HG02678 (cell line): ENCODE results near the gene VAV2.

Experiments used
- ATAC-seq: cut with Tn5 transposase; IDR thresholded peaks from one replicate; pipeline ENCODE4 v1.9.1; 2021; ENCODE audit warnings: mild to moderate bottlenecking, moderate library complexity; ENCODE audit not compliant: unreplicated experiment

VAV2 gene

DNA sequence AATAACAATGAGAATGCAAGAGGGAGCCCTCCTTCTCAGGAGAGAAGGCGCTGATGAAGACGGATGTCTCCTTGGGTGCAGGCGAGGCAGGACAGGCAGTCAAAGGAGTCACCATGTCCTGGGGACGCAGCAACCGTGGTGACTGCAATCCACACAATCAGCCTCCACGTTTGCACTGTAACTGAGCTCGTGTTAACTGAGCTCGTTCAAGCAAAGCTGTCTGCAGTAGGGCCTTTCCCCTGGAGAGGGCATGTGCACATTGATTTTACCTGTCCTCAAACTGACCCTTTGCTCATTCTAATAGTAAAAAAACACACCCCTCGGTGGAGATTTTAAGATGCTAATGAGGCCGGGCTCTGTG lies 256.7 kb downstream of the VAV2 start:
- no peak for ATAC-seq

DNA sequence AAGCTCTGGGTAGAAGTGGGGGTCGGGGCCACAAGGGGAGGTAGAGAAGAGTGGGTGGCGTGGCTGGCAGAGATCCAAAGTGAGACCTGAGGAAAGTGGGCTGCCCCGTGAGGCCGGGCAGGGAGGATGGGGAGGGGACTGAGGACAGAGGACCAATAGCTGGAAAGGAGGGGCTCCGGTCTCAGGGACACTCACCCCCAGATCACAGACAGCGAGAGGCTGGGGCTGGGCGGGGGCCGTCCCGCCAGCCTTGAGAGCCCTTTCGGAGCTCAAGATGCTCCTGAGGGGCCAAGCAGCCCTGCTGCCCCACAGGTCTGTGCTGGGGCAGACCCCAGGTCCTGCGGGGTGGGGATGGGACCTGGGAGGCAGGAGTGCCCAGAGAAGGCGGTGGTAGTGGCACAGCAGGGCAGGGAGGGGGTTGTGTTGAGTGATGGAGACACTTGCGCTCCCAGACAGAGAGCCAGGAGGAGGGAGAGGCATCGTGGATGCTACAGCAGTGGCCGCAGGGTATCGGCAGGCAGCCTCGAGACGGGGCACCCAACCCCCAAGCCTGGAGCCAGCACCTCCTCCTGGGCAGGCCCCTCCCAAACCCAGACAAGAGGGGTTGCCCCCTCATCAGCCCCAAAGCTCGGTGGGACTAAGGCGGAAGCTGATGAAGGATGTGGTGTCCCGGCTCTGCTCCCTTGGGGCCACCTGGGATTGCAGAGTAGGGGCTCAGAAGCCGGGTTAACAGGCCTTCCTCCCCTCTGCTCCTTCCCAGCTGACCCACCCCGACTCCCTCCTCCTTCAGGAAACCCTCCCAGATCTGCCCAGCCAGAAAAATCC lies 257.3 kb downstream of the VAV2 start:
- no peak for ATAC-seq

DNA sequence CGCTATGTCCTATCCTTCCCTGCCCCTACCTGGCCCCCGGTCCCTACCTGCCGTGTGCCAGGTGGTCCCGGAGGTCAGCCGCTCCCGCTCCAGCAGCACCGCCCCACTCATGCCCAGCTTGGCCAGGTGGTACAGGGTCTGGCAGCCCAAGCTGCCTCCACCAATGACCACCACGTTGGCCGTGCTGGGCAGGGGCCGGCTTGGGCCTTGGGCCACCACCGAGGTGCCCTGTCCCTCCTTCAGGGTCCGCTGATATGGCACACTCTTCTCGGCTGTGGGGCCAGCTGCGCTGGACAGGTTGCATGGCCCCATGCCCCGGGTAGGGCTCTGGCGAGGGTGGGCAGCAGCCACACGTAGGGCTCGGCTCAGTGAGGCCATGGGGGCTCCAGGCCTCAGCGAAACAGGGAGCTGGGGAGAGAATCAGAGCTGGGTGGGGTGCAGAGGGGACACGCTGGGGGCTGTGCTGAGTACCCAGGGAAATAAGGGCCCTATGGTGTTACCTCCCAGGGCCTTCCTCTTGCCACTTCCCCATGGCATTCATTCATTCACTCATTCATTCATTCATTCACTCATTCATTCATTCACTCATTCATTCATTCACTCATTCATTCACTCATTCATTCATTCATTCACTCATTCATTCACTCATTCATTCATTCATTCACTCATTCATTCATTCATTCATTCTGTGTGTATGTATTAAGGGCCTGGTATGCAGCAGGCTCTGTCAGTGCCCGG lies 258.2 kb downstream of the VAV2 start:
- ATAC-seq, result no peak

DNA sequence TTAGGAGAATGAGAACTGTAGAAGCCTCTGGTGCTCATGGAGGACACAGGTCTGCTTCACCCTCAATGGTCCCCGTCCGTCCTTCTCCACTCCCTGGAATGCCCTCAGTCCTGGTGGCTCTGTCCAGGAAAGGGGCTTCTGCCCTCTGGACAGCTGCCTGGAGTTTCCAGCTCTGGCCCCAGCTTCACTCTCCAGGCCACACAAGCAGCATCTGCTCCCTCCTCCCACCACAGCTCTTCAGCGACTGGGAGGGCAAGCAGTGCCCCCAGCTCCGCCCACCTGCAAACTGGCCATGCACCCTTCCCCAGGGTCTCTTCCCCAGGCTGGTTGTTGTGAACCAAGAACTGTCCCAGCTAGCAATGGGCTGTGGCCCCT lies 258.7 kb downstream of the VAV2 start:
- no peak for ATAC-seq

DNA sequence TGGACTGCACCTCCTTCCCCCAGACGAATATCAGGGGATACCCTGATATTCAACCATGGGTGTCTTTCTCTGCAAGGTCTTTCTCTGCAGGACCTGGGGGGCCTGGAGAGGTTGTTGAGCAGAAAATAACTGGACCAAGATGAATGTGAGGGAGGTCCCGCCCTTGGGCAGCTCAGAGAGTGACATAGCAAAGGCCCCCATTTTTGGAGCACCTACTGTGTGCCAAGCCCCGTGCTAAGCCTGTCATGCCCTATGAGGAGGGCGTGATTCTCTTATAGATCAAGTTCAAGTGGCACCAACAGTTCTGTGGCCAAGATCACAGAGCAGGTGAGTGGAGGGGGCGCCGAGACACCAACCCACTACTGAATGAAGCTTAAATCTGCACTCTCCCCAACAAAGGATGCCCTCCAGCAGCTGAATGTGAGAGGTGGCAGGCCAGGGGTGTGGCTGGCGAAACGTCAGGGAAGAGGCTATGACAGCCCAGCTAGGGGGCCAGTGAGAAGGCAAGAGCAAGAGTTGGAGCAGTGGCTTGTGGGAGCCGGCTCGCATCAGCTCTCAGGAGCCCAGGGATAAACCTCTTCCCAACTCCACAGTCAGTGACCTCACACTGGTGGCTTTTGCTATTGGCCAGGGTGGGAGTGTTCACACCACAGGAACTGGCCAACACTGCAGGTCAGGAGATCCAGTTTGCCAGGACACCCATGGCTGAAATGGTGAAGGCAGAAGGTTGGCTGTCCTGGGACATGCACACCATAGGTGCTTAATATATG lies 259.3 kb downstream of the VAV2 start:
- ATAC-seq, result no peak

DNA sequence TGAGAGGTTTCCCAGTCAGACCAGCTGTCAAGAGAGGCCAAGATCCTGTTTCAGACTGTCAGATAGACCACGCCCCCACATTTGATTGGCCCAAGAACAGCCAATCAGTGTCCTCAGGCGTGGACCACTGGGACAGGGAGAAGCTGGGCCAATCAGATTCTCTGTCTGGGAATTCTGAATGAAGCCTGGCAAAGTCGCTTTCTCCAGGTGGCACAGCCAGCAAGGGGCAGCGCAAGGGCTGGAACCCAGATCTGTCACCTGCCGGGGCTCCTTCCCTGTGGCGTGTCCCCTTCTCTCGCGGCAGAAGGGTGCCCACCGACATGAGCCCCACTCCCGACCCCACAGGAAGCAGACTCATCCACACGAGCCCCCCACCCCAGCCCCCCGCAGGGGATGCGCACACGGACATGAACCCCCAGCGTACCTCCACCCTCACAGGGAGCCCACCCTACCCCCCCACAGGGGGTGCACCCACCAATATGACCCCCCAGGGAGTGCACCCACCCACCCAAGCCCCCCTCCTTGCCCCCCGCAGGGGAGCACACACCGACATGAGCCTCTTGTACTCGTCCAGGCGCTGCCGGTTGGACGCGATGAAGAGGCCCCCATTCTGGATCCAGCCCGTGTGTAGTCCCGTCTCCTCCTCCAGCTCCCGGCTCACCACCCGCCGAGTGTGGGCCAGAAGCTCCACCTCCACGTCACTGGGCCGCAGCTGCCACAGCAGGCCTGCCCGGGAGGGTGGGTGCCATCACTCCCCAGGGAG lies 260.1 kb downstream of the VAV2 start:
- ATAC-seq, result no peak

DNA sequence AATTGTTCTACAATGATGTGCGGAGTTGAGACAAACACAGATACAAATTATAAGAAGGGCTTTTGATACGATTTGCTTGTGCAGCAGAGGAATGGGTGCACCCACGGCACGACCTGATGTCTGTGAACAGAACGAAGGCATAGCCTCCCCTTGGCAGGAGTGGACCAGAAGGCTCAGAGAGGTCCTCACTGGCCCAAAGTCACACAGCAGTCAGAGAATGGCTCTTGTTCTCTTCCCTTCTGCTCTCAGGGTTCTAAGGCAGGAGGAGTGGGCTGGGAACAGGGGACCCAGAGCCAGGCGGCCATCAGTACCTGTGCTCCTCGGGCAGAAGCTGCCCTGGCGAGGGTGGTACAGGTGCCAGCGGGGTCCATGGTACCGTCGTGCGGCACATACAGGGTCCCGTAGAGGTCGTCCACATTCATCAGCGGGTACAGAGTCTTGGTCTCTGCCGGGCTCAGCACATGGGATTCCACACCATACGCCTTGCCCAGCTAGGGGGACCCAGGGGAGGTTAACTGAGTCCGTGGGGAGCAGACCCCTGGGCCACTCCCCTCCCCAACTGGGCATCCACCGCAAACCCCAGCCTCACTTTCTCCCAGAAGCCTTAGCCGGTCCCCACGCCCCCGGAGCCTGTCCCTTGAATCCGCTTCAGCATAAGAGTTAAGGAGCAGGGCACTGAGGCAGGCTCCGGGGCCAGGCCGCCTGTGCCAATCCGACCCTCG lies 261.0 kb downstream of the VAV2 start:
- no peak for ATAC-seq

DNA sequence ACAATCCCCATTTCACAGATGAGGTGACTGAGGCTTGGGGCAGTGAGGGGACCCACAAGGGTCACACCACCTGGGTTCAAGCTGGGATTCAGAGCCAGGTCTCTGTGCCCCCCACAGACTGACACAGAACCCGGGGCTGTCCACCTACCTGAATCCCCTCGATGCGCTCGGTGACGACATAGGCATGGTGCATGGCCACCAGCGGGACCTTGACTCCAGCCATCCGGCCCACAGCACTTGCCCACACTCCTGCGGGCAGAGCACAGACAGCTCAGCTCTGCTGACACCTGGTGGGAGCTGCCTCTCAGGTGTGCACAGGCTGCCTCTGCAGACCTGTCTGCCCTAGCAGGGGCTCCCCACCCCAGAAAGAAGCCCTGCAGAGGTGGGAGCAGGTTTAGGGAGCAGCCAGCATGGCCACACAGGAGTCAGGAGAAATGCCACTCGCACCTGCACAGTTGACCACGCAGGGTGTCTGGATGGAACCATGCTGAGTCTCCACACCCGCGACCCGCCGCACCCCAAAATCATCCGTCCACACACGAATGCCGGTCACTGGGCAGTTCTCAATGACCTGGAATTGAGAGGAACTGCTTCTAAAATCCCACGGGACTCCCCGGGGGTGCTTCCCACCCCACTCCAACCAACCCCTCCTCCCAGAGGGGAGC lies 262.4 kb downstream of the VAV2 start:
- no peak for ATAC-seq

DNA sequence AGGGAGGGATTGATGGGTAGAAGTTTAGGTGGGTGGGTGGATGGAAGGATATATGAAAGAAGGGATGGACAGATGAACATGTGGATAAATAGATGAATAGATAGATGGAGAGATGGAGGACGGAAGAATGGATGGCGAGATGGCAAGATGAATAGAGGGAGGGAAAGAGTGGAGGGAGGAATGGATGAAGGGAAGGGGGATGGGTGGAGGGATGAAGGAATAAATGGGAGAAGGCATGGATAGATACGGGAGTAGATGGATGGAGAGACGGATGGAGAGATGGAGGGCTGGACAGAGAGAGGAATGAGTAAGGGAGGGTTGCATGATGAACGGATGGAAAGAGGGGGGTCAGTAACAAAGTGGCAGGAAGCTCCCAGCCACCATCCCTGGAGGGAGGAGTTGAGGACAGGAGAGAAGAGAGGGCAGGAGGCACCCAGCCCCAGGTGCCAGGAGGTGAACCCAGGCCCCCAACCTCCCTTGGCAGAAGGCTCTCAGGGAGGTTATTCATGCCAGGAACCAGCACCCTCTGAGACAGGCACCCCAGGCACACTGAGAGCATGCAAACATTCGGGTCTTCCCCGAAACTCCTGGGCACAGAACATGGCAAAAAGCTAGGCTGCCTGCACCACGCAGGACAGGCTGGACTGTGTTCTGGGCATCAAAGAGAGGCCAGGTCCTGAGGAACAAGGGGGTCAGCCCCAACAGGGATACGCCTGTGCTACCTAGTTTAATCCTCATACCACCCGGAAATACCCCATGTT lies 263.1 kb downstream of the VAV2 start:
- no peak for ATAC-seq

DNA sequence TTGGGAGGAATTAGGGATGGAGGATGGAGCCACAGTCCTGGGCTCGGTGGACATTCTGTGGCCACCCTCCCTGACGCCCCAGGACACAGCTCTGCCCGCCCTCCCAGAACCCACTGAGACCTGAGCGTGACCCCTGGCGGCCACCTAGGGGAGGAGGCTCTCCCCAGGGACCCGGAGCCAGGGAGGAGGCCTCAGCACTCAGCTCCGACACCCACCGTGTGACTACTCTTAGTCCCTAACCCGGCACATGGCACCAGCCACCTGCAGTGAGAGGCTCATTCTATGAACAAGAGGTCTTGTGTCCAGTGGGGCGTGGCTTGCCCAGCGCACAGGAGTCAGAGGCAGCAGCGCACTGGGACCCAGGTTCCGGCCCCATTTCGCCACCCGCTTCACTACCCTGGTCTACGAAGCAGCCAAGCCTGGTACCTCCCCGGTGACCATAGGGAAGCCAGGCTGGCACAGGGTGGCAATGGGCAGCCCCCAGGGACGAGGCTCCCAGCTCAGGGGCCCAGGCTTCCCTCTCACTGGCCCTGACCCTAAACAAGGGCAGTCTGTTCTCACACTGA lies 264.2 kb downstream of the VAV2 start:
- no peak for ATAC-seq

DNA sequence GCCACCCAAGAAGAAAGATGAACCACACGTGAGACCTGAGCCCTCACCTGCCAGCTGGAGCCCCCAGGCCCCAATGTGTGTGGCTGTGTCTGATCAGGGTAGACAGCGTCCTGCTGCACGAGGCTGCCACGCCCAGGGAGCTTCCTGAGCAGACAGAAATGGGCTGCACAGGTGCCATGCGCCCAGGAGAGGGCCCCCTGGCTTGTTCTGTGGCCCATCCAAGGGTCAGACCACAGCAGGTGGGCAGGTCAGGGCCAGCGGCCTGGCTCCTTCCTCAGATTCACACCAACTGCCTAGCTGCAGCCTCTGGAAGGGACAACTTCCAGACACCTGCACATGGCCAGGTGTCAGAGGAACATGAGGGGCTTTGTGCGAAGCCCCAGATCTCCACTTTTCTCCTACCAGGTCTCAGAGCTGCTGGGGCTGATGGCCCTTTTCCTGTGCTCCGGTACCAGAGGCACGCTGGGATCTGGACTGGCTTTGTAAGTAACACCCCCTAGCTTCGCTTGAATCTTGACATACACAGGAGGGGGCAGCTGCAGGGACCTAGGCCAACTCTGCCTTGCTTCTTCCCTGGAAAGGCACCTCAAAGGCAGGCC lies 264.7 kb downstream of the VAV2 start:
- no peak for ATAC-seq

DNA sequence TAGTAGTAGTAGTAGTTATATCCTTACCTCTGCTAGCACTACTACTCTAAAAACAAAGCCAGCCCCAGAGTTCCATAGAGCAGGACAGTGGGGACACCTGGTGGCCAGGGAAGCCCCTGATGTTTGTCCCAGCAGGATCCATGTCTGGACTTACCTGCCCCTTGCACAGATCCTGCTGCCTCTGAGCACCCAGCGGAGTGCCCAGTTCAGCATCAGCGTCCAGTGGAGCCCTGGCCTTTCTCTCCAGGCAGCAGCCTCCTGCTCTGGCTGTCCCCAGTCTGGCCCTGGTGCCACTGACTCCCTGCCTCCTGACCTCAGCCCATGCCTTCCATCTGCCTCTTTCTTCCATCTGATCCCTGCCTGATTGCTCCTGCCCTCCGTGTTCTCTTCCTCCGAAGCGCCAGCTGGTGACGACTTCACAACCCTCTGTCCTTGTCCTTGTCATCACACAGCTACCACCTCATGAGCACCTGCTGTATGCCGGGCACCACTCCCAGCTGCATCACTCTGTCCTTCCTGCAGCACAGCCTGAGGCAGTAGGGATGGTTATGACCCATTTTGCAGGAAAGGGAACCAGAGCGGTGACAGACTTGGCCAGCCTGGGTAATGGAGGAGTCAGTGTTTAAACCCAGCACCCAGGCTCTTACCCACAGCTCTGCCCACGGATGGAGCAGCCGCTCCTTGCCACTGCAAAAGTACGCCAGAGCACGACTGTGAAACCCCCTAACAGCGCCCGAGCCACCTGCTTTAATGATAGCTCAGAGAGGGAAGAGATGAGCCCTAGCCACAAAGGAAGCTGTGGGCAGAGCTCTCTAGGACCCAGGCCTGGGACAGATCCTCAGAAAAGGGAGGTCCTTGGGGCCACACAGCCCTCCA lies 265.5 kb downstream of the VAV2 start:
- ATAC-seq, result no peak

DNA sequence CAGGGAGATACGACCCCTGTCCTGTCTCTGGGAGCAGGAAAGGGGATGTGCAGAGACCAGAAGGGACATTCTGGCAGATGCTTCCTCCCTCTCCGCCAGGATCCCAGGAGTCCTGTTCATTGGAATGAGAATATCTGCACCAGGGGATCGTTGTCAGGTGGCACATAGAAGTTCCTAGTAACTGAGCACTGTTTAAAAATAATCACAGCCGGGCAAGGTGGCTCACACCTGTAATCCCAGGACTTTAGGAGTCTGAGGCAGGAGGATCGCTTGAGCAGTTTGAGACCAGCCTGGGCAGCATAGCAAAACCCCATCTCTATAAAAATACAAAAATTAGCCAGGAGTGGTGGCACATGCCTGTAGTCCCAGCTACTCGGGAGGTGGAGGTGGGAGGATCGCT lies 266.2 kb downstream of the VAV2 start:
- ATAC-seq, result no peak

DNA sequence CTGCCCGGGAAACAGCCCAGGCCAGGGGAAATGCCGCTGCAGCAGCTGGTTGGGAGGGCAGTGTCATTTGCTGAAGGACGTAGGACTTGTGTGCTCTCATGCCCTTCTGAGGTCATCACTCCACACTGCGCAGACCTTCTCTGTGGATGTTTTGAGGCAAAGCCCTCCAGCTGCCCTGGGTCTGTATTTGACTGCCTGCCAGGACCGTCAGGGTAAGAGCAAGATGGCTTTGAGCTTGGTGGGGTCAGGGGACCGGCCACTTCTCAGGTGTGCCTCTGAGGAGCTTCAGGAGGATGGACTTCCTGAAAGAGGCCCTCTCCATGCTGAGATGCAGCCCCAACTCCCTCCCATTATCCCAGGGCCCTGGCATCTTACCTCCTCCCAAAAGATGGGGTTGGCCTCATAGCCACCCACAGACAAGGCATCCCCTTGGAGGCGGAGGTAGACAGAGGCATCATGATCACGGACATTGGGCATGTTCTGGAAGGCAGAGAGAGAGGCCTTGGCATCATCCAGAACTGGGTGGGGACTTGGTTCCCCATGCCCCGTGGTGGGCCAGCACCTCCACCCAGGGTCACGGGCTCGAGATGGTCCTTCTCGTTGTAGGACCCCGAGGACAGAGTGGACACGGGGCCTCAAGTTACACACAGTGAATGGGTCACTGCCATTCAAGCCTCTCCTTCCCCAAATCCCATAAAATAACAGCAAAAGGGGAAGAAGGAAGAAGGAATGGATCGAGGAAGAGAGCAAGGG lies 273.4 kb downstream of the VAV2 start:
- ATAC-seq, result no peak

DNA sequence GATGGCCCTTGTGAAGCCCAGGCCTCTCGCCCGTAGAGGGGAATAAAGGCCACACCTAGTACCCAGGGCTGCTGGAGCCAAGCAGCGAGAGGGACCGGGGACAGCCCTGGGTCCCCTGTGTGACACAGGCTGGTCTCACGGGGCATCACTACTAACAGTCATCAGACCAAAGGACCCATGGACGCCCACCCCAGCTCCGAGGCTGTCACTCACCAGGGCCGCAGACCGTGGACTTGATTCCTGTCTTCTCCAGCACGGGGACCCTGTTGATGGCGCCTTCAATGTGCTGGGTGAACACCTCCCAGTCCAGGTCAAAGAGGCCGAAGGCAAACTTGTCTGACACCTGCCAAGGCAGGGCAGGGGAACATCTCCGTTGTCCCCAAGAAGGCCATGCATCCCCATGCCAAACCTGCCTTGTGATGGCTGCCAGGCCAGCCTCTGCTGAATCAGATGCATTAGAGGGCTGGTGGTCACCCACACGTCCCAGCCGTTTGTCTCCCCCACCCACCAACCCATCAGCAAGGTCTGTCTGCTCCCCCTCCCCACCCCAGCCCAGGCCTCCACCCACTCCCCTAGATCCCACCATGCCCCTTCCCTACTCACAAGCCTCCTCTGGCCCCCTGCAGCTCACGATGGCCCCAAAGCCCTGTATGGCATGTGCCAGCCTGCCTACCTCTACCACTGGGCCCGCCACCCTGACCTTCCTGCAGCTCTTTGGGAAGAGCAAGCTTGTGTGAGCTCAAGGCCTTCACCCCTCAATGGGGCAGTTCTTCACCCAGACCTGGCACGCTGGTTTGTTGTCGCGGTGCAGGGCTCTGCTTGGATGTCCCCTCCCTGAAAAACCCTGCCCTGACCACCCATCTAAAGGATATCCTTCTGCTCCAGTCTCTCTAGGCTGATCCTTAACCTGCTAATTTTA lies 274.8 kb downstream of the VAV2 start:
- no peak for ATAC-seq
